ENCODE measurements around the gene CELF2. TPM values are rescaled to one million over a fixed set of nuclear protein-coding genes. Genes with fewer than 3 reads are reported as not detected.

Gene CELF2
- total and polyA plus RNA-seq, 9 of the 15 experiments (the other 6 are each of a cell fraction or from before 2014, with no cell fraction given) = 4.0 to 20.3 (median 11.1) TPM

DNA sequence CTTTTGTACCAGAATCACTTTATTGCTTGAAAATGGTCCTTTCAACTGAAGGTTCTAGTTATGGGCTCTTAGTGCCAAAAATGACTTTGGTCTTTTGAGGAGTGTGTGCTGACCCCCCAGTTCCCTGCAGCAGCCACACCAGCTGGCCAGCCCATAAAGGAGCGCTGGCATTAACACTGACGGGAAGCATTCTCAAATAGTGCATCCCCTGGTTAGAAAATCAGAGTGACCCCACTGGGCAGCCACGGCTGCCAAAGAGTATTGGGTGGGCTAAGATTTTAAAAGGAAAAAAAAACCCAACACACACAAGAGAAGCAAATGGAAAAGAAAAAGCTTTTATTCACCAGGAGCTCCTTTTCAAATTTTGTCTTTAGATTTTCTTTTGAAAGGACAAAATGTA, 199.8 kb downstream of the CELF2 start:
- 83% methylated on average over 2 of the region's 3 CpGs for whole genome bisulfite sequencing (ENCODE audit: insufficient coverage, low coverage, missing lambda C conversion rate)
- in situ Hi-C loops (cut with MboI) = no loop called here
- no peaks in the 10 kb centered on the region for H3K27me3 ChIP-seq (ENCODE audit: control insufficient read depth in 2 of 2, insufficient read depth in 2 of 2, low read length in 2 of 2)

DNA sequence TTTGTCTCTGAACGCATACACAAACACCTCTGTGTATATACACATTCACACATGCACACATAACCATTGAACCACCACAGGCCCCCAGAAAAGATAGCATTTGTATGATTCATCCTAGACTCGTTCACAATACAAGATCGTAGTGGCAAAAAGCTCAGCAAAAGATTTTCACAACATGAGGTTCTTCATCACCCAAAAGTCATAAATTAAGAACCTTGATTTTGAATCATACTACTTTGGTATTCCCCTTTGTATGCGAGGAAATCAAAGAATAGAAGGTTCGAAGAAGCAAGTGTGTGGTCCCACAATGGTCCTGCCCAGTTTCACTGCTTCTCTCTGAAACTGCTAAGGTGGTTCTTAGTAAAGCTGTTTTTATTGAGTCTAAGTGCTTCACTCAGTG, 200.7 kb downstream of the CELF2 start:
- H3K79me2 ChIP-seq (ENCODE audit: control insufficient read depth, insufficient read depth, low read length) = no peaks in the 10 kb centered on the region
- intact Hi-C loops (cut with micrococcal nuclease) = no loop called here
- no peak for ATAC-seq
- CTCF ChIA-PET (ENCODE audit: low intra/inter-chr PET ratio) = no interaction called here
- H3K27me3 ChIP-seq (ENCODE audit: control insufficient read depth in 2 of 2, insufficient read depth in 2 of 2, low read length in 2 of 2) = no peaks in the 10 kb centered on the region
- no peak overlapping the region for H3K4me2 ChIP-seq (ENCODE audit: insufficient read depth, low read length)
- H2AFZ ChIP-seq (ENCODE audit: low read depth, low read length) = no peak overlapping the region
- H4K20me1 ChIP-seq (replicated peaks; ENCODE audit: control insufficient read depth, insufficient read depth, low read length) = no peaks in the 10 kb centered on the region
- BruUV-seq (replicated peaks) = no TSS peak
- no peak for FAIRE-seq
- POLR2A ChIA-PET = no interaction called here
- H3K4me1 ChIP-seq (replicated peaks in 1 of 2; ENCODE audit: control insufficient read depth in 2 of 2, insufficient read depth in 2 of 2, low read length in 2 of 2) = no peaks in the 10 kb centered on the region
- H3K9me1 ChIP-seq (ENCODE audit: control insufficient read depth, insufficient read depth, low read length) = no peaks in the 10 kb centered on the region
- DNase-seq (ENCODE audit: extremely low read depth in 1 of 4, low spot score in 3 of 4) = no peak
- H3K9me3 ChIP-seq (replicated peaks; ENCODE audit: control insufficient read depth, insufficient read depth, low read depth, low read length) = no peaks in the 10 kb centered on the region
- WGBS (ENCODE audit: insufficient coverage, low coverage, missing lambda C conversion rate) = 48% methylated on average over 5 of the region's 5 CpGs
- no peak overlapping the region for H3K27ac ChIP-seq (ENCODE audit: extremely low read depth, low read depth, low read length)
- in situ Hi-C loops (cut with MboI) = no loop called here
- H3K36me3 ChIP-seq (ENCODE audit: control insufficient read depth, insufficient read depth, low read length) = no peaks in the 10 kb centered on the region
- H3K9ac ChIP-seq (ENCODE audit: insufficient read depth in 1 of 2, low read depth in 2 of 2, low read length in 2 of 2) = no peak overlapping the region
- H3K4me3 ChIP-seq = no peak overlapping the region
- TF ChIP-seq ZNF184 (CRISPR knock-in tag; IDR thresholded peaks at IDR 0.05) = no peak
- TF ChIP-seq RFX5 (IDR thresholded peaks at IDR 0.05; ENCODE audit: low read depth, low read length) = no peak
- TF ChIP-seq NFIC (IDR thresholded peaks at IDR 0.05) = no peak
- TF ChIP-seq, protein P1, sequence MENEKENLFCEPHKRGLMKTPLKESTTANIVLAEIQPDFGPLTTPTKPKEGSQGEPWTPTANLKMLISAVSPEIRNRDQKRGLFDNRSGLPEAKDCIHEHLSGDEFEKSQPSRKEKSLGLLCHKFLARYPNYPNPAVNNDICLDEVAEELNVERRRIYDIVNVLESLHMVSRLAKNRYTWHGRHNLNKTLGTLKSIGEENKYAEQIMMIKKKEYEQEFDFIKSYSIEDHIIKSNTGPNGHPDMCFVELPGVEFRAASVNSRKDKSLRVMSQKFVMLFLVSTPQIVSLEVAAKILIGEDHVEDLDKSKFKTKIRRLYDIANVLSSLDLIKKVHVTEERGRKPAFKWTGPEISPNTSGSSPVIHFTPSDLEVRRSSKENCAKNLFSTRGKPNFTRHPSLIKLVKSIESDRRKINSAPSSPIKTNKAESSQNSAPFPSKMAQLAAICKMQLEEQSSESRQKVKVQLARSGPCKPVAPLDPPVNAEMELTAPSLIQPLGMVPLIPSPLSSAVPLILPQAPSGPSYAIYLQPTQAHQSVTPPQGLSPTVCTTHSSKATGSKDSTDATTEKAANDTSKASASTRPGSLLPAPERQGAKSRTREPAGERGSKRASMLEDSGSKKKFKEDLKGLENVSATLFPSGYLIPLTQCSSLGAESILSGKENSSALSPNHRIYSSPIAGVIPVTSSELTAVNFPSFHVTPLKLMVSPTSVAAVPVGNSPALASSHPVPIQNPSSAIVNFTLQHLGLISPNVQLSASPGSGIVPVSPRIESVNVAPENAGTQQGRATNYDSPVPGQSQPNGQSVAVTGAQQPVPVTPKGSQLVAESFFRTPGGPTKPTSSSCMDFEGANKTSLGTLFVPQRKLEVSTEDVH (IDR thresholded peaks at IDR 0.05; ENCODE audit: low read depth, partially characterized antibody) = no peak
- TF ChIP-seq SUPT5H (IDR thresholded peaks at IDR 0.05) = no peak
- no peak for TF ChIP-seq SRF (CRISPR knock-in tag; IDR thresholded peaks at IDR 0.05)
- TF ChIP-seq, protein P2, sequence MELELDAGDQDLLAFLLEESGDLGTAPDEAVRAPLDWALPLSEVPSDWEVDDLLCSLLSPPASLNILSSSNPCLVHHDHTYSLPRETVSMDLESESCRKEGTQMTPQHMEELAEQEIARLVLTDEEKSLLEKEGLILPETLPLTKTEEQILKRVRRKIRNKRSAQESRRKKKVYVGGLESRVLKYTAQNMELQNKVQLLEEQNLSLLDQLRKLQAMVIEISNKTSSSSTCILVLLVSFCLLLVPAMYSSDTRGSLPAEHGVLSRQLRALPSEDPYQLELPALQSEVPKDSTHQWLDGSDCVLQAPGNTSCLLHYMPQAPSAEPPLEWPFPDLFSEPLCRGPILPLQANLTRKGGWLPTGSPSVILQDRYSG (tag; conservative IDR thresholded peaks at IDR 0.05; ENCODE audit: low read depth) = no peak
- TF ChIP-seq ETS1 (conservative IDR thresholded peaks at IDR 0.05; ENCODE audit: control insufficient read depth, low read depth, low read length) = no peak
- no peak for TF ChIP-seq LARP7 (IDR thresholded peaks at IDR 0.05)
- TF ChIP-seq SMC3 (conservative IDR thresholded peaks at IDR 0.05; ENCODE audit: insufficient read depth, low read depth, low read length) = no peak
- no peak for TF ChIP-seq TCF7 (IDR thresholded peaks at IDR 0.05; ENCODE audit: borderline replicate concordance)

More for the DNA sequence above, 199.8 kb downstream of the CELF2 start:
- Histone ChIP-seq H3K4me2 (ENCODE audit: insufficient read depth, low read length) (no peak overlapping the region), H3K36me3 (ENCODE audit: control insufficient read depth, insufficient read depth, low read length) (no peaks in the 10 kb centered on the region), H3K9ac (ENCODE audit: insufficient read depth in 1 of 2, low read depth in 2 of 2, low read length in 2 of 2) (no peak overlapping the region), H3K4me3 (no peak overlapping the region), H3K9me1 (ENCODE audit: control insufficient read depth, insufficient read depth, low read length) (no peaks in the 10 kb centered on the region), H3K4me1 (replicated peaks in 1 of 2; ENCODE audit: control insufficient read depth in 2 of 2, insufficient read depth in 2 of 2, low read length in 2 of 2) (no peaks in the 10 kb centered on the region), H4K20me1 (replicated peaks; ENCODE audit: control insufficient read depth, insufficient read depth, low read length) (no peaks in the 10 kb centered on the region), H2AFZ (ENCODE audit: low read depth, low read length) (no peak overlapping the region), H3K9me3 (replicated peaks; ENCODE audit: control insufficient read depth, insufficient read depth, low read depth, low read length) (no peaks in the 10 kb centered on the region), H3K79me2 (ENCODE audit: control insufficient read depth, insufficient read depth, low read length) (no peaks in the 10 kb centered on the region), H3K27ac (ENCODE audit: extremely low read depth, low read depth, low read length) (no peak overlapping the region)
- ATAC-seq = no peak
- intact Hi-C loops (cut with micrococcal nuclease) = no loop called here
- TF ChIP-seq ZNF707 (CRISPR knock-in tag; conservative IDR thresholded peaks at IDR 0.05) (no peak), MAFF (IDR thresholded peaks at IDR 0.05; ENCODE audit: low read length) (no peak), ZKSCAN8 (CRISPR knock-in tag; IDR thresholded peaks at IDR 0.05) (no peak), HMG20B (CRISPR knock-in tag; IDR thresholded peaks at IDR 0.05) (no peak), NFXL1 (CRISPR knock-in tag; IDR thresholded peaks at IDR 0.05) (no peak), ELF2 (CRISPR knock-in tag; IDR thresholded peaks at IDR 0.05) (no peak), ZFX (CRISPR knock-in tag; IDR thresholded peaks at IDR 0.05) (no peak)
- ChIA-PET POLR2A (no interaction called here), CTCF (ENCODE audit: low intra/inter-chr PET ratio) (no interaction called here)
- DNase-seq (ENCODE audit: extremely low read depth in 1 of 4, low spot score in 3 of 4) = no peak
- BruUV-seq (replicated peaks) = no TSS peak
- no peak for FAIRE-seq

All from K562 (cell line).